ENCODE results near the gene NDST1. TPM values are rescaled to one million over a fixed set of nuclear protein-coding genes. Genes with fewer than 3 reads are reported as not detected.

The NDST1 gene
- total RNA-seq, 2 experiments from 2014 or later: 5.1 to 5.5 TPM

DNA sequence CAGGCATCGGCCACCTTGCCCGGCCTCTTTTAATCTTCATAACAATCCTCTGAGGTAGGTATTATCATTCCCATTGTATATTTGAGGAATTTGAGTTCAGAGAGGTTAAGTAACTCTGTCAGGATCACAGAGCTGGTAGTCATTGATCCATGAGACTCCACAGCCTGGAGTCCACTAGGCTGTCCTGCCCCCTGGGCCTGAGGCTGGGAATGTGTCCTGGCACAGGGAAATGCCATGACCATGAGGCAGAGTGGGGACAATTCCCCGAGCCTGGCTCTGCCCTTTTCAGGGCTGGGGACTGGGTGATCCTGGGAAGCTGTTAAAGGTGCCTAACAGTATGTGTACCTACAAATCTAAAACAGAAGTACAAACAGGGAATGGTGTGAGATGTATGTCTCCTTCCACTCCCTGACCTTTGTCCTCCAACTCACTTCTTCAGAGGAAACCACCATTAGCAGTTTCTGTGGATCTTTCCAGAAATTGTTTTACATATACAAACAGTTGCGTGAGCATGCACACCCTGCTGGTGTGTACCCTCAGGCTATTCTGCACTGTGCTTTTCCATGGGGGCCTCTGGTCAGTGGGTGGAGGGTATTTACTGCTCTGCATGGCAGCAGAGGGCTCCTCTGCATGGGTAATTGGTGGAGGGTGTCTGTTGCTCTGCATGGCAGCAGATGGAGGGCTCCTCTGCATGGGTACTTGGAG lies 53.8 kb downstream of the NDST1 start:
- ChIA-PET POLR2A (no interaction called here), CTCF (interaction anchor here (1.2 to 4.9 kb wide), 13 partner anchors 14 to 290 kb away, joined by 3 to 41 read pairs (median 9); partner anchors contain the start of genes IRGM, RBM22 and SMIM3)
- DNase-seq: no peak
- H3K9me3 Mint-ChIP-seq (ENCODE audit: low read depth): no peaks in the 10 kb centered on the region
- H3K27ac Mint-ChIP-seq: no peak overlapping the region
- intact Hi-C loops (cut with DNase I, micrococcal nuclease): loop anchor here (1.0 to 10.0 kb wide), 12 partner anchors 95 to 603 kb away; partner anchors contain the start of genes RBM22 (in 1 of the 2) and SMIM3 (in 1 of the 2)
- no peaks in the 10 kb centered on the region for H3K27me3 Mint-ChIP-seq
- no peak for ATAC-seq
- no peaks in the 10 kb centered on the region for H3K36me3 Mint-ChIP-seq (ENCODE audit: low read depth)
- H3K4me1 Mint-ChIP-seq: no peaks in the 10 kb centered on the region
- no peak overlapping the region for H3K4me3 Mint-ChIP-seq

GRCh38 chr5:150562832-150563231 lies 54.9 kb downstream of the NDST1 start:
- H3K9me3 Mint-ChIP-seq (ENCODE audit: low read depth): no peaks in the 10 kb centered on the region
- ATAC-seq (no peak), DNase-seq (peak; percentile 58)
- no peak overlapping the region for H3K27ac Mint-ChIP-seq
- POLR2A ChIA-PET: no interaction called here
- intact Hi-C loops (cut with DNase I, micrococcal nuclease): loop anchor here (1.0 to 10.0 kb wide), 8 partner anchors 93 to 552 kb away; partner anchors contain the start of genes RBM22 (in 1 of the 2) and SMIM3 (in 1 of the 2)
- no peaks in the 10 kb centered on the region for H3K27me3 Mint-ChIP-seq
- CTCF ChIA-PET: interaction anchor here (0.7 to 4.9 kb wide), 5 partner anchors 108 to 284 kb away, joined by 3 to 41 read pairs (median 4); partner anchors contain the start of genes IRGM, RBM22 and SMIM3
- no peaks in the 10 kb centered on the region for H3K4me1 Mint-ChIP-seq
- no peaks in the 10 kb centered on the region for H3K36me3 Mint-ChIP-seq (ENCODE audit: low read depth)
- no peak overlapping the region for H3K4me3 Mint-ChIP-seq

- POLR2A ChIA-PET: no interaction called here
- intact Hi-C loops (cut with DNase I, micrococcal nuclease): loop anchor here in 1 of 2 experiments (10.0 kb wide), 2 partner anchors 419 to 549 kb away; no protein-coding TSS in a partner anchor
- Mint-ChIP-seq H3K4me1 (no peaks in the 10 kb centered on the region), H3K36me3 (ENCODE audit: low read depth) (no peaks in the 10 kb centered on the region), H3K27ac (no peak overlapping the region), H3K9me3 (ENCODE audit: low read depth) (no peaks in the 10 kb centered on the region), H3K4me3 (no peak overlapping the region), H3K27me3 (no peaks in the 10 kb centered on the region)
- CTCF ChIA-PET: interaction anchor here (0.7 to 1.3 kb wide), 4 partner anchors 79 to 499 kb away, joined by 3 to 4 read pairs (median 3); partner anchors contain the start of gene IRGM
- ATAC-seq: no peak
- no peak for DNase-seq
Measured at GRCh38 chr5:150565868-150566267, 57.9 kb downstream of the NDST1 start.

GRCh38 chr5:150567031-150567717 lies 59.2 kb downstream of the NDST1 start:
- Mint-ChIP-seq H3K27me3 (no peaks in the 10 kb centered on the region), H3K4me1 (no peaks in the 10 kb centered on the region), H3K4me3 (no peak overlapping the region), H3K9me3 (ENCODE audit: low read depth) (no peaks in the 10 kb centered on the region), H3K36me3 (ENCODE audit: low read depth) (no peaks in the 10 kb centered on the region), H3K27ac (no peak overlapping the region)
- no peak for ATAC-seq
- ChIA-PET CTCF (interaction anchor here (0.7 to 1.5 kb wide), 2 partner anchors 235 to 279 kb away, joined by 3 to 4 read pairs; partner anchors contain the start of gene IRGM), POLR2A (no interaction called here)
- DNase-seq: no peak
- intact Hi-C loops (cut with DNase I, micrococcal nuclease): loop anchor here in 1 of 2 experiments (10.0 kb wide), 2 partner anchors 418 to 548 kb away; no protein-coding TSS in a partner anchor

GRCh38 chr5:150568663-150569062 lies 60.7 kb downstream of the NDST1 start:
- POLR2A ChIA-PET: no interaction called here
- CTCF ChIA-PET: interaction anchor here (0.9 kb wide), 1 partner anchor 9 kb away, joined by 4 read pairs; no protein-coding TSS in a partner anchor
- intact Hi-C loops (cut with DNase I, micrococcal nuclease): loop anchor here in 1 of 2 experiments (10.0 kb wide), 2 partner anchors 416 to 546 kb away; no protein-coding TSS in a partner anchor
- Mint-ChIP-seq H3K27ac (no peak overlapping the region), H3K4me1 (no peaks in the 10 kb centered on the region), H3K9me3 (ENCODE audit: low read depth) (no peaks in the 10 kb centered on the region), H3K27me3 (no peaks in the 10 kb centered on the region), H3K4me3 (no peak overlapping the region), H3K36me3 (ENCODE audit: low read depth) (no peaks in the 10 kb centered on the region)
- no peak for ATAC-seq
- no peak for DNase-seq

DNA sequence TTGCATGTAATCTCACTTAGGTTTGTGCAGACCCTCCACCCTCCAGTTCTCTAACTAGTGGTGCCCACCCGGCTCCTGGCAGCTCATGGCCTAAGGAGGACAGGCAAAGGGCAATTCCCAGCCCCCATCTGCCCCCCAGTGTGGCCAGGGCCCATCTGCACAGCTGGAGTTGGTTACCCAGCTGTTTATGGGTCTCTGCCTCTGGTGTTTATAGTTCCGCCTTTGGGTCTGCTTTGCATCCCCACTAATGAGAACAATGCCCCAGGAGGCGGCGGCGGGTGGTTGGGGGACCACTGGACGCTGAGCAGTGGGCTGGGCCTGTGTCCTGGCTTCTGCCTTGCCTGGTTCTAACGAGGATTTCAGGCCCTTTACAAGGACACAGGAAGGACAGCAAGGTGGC lies 62.4 kb downstream of the NDST1 start:
- ATAC-seq: no peak
- H3K27ac Mint-ChIP-seq: no peak overlapping the region
- ChIA-PET POLR2A (no interaction called here), CTCF (no interaction called here)
- no peak overlapping the region for H3K4me3 Mint-ChIP-seq
- intact Hi-C loops (cut with DNase I, micrococcal nuclease): no loop called here
- no peak for DNase-seq
- H3K27me3 Mint-ChIP-seq: no peaks in the 10 kb centered on the region
- no peaks in the 10 kb centered on the region for H3K4me1 Mint-ChIP-seq
- H3K9me3 Mint-ChIP-seq (ENCODE audit: low read depth): no peaks in the 10 kb centered on the region
- no peaks in the 10 kb centered on the region for H3K36me3 Mint-ChIP-seq (ENCODE audit: low read depth)

DNA sequence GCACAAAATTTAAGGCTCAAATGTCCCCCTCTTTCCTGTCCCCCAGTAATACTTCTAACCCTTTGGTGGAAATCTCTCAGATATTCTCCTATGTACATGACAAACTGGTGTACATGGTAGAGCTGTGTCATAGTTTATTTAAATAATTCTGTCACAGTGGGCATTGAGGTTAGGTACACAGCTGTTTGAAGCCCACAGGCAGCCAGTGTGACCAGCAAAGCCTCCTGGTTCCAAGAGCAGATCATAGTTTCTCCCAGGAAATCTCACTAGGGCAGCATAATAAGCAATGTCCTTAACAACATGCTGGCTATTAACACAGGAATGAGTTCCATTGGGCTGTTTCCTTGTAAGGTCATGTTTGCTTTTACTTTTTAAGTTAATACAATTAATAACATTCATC lies 63.9 kb downstream of the NDST1 start:
- Mint-ChIP-seq H3K27ac (no peak overlapping the region), H3K4me3 (no peak overlapping the region), H3K27me3 (no peaks in the 10 kb centered on the region), H3K9me3 (ENCODE audit: low read depth) (no peaks in the 10 kb centered on the region), H3K36me3 (ENCODE audit: low read depth) (no peaks in the 10 kb centered on the region), H3K4me1 (no peaks in the 10 kb centered on the region)
- intact Hi-C loops (cut with DNase I, micrococcal nuclease): no loop called here
- DNase-seq (no peak), ATAC-seq (no peak)
- POLR2A ChIA-PET: no interaction called here
- CTCF ChIA-PET: no interaction called here

- intact Hi-C loops (cut with DNase I, micrococcal nuclease): no loop called here
- Mint-ChIP-seq H3K36me3 (ENCODE audit: low read depth) (no peaks in the 10 kb centered on the region), H3K4me3 (no peak overlapping the region), H3K9me3 (ENCODE audit: low read depth) (no peaks in the 10 kb centered on the region), H3K27me3 (no peaks in the 10 kb centered on the region), H3K4me1 (no peaks in the 10 kb centered on the region), H3K27ac (no peak overlapping the region)
- ChIA-PET CTCF (interaction anchor here (1.5 kb wide), 1 partner anchor 29 kb away, joined by 4 read pairs; no protein-coding TSS in a partner anchor), POLR2A (no interaction called here)
- no peak for DNase-seq
- no peak for ATAC-seq
Measured at GRCh38 chr5:150573216-150573615, 65.3 kb downstream of the NDST1 start.

- POLR2A ChIA-PET: no interaction called here
- CTCF ChIA-PET: interaction anchor here (1.5 kb wide), 1 partner anchor 30 kb away, joined by 4 read pairs; no protein-coding TSS in a partner anchor
- ATAC-seq: no peak
- Mint-ChIP-seq H3K27me3 (no peaks in the 10 kb centered on the region), H3K36me3 (ENCODE audit: low read depth) (no peaks in the 10 kb centered on the region), H3K9me3 (ENCODE audit: low read depth) (no peaks in the 10 kb centered on the region), H3K27ac (no peak overlapping the region), H3K4me3 (no peak overlapping the region), H3K4me1 (no peaks in the 10 kb centered on the region)
- no peak for DNase-seq
- intact Hi-C loops (cut with DNase I, micrococcal nuclease): no loop called here
Measured at GRCh38 chr5:150573867-150574817, 66.2 kb downstream of the NDST1 start.

GRCh38 chr5:150574818-150575547 lies 67.1 kb downstream of the NDST1 start:
- CTCF ChIA-PET: interaction anchor here (1.3 kb wide), 1 partner anchor 13 kb away, joined by 4 read pairs; no protein-coding TSS in a partner anchor
- POLR2A ChIA-PET: no interaction called here
- Mint-ChIP-seq H3K4me1 (no peaks in the 10 kb centered on the region), H3K9me3 (ENCODE audit: low read depth) (no peaks in the 10 kb centered on the region), H3K4me3 (no peak overlapping the region), H3K36me3 (ENCODE audit: low read depth) (no peaks in the 10 kb centered on the region), H3K27me3 (no peaks in the 10 kb centered on the region), H3K27ac (no peak overlapping the region)
- no peak for ATAC-seq
- DNase-seq: no peak
- intact Hi-C loops (cut with DNase I, micrococcal nuclease): no loop called here

Data from activated CD4-positive, alpha-beta T cell treated with anti-CD3 and anti-CD28 coated beads for 36 hours (primary cell).